ENCODE data around the gene TMEM86A. TPM values are rescaled to one million over a fixed set of nuclear protein-coding genes. Genes with fewer than 3 reads are reported as not detected.

The TMEM86A gene
- total and polyA plus RNA-seq, 2 of the 8 experiments (the other 6 are each of a cell fraction or from before 2014, with no cell fraction given), result 1.5 to 1.7 TPM

GRCh38 chr11:18749681-18750319 is 51.2 kb downstream of the TMEM86A start:
- DNase-seq (ENCODE audit: low read depth in 1 of 2, low spot score in 2 of 2), result no peak
- Histone ChIP-seq H3K79me1 (ENCODE audit: low read depth, low read length) (no peaks in the 10 kb centered on the region), H4K20me1 (replicated peaks in 1 of 2; ENCODE audit: control insufficient read depth in 1 of 2, insufficient read depth in 2 of 2, low read length in 2 of 2) (no peaks in the 10 kb centered on the region), H2BK15ac (ENCODE audit: low read length) (0 out of 2 replicates have a peak overlapping the region, but pooled peaks have one; percentile 6), H2AK5ac (ENCODE audit: low read depth, low read length) (no peak overlapping the region), H3K4me1 (replicated peaks in 1 of 4; ENCODE audit: control insufficient read depth in 3 of 4, insufficient read depth in 4 of 4, low read length in 3 of 4) (peaks cover 0 to 8% (median 4%) of the 10 kb centered on the region in 4 experiments; a peak in 4 of 7 replicates), H3K9ac (replicated peaks in 1 of 4; ENCODE audit: extremely low read depth in 1 of 4, low read depth in 3 of 4, low read length in 3 of 4) (no peak overlapping the region), H3K27me3 (replicated peaks in 1 of 4; ENCODE audit: control insufficient read depth in 3 of 4, extremely low read depth in 1 of 4, insufficient read depth in 3 of 4, low read length in 3 of 4) (no peaks in the 10 kb centered on the region), H4K91ac (replicated peaks; ENCODE audit: insufficient read length, low read length) (no peak overlapping the region), H3K14ac (ENCODE audit: insufficient read length) (no peak overlapping the region), H2BK20ac (ENCODE audit: low read length) (no peak overlapping the region), H3K18ac (ENCODE audit: extremely low read depth, low read length) (peak overlapping the region; percentile 72; the same call in 1 of the 2 replicates), H3K23ac (ENCODE audit: insufficient read length) (no peak overlapping the region), H3K36me3 (ENCODE audit: control insufficient read depth in 2 of 4, insufficient read depth in 4 of 4, low read length in 3 of 4) (no peaks in the 10 kb centered on the region), H3K23me2 (ENCODE audit: low read depth, low read length) (no peaks in the 10 kb centered on the region), H4K5ac (ENCODE audit: insufficient read length, low read depth, low read length) (no peak overlapping the region), H3K4ac (replicated peaks; ENCODE audit: insufficient read length, low read depth, low read length) (no peak overlapping the region), H2AFZ (ENCODE audit: low read length) (no peak overlapping the region), H3K4me2 (ENCODE audit: insufficient read depth in 1 of 2, low read depth in 2 of 2, low read length in 2 of 2) (no peak overlapping the region), H3K56ac (replicated peaks; ENCODE audit: insufficient read length, low read depth, low read length) (no peak overlapping the region), H3K79me2 (ENCODE audit: control insufficient read depth in 1 of 2, insufficient read depth in 2 of 2, low read length in 2 of 2) (no peaks in the 10 kb centered on the region), H2BK12ac (ENCODE audit: low read depth, low read length) (no peak overlapping the region), H3K9me3 (ENCODE audit: insufficient read depth in 2 of 2, low read depth in 1 of 2, low read length in 1 of 2) (no peaks in the 10 kb centered on the region), H4K8ac (ENCODE audit: extremely low read depth, insufficient read depth, low read length) (peak overlapping the region; percentile 77; the same call in 1 of the 2 replicates), H2BK120ac (replicated peaks; ENCODE audit: low read depth, low read length) (no peak overlapping the region), H3K4me3 (ENCODE audit: extremely low read depth in 1 of 4, insufficient read depth in 2 of 4, low read depth in 3 of 4, low read length in 4 of 4) (no peak overlapping the region), H3K27ac (ENCODE audit: low read depth, low read length) (no peak overlapping the region), H2BK5ac (ENCODE audit: low read depth, low read length) (no peak overlapping the region)
- 74% methylated on average over 12 of the region's 12 CpGs; no CpG with 5 or more reads in 1 of the 2 experiments for WGBS, 2 experiments (ENCODE audit: extremely low coverage in 1 of 2, insufficient coverage in 1 of 2, insufficient read length in 1 of 2, insufficient replicate concordance in 2 of 2, low coverage in 1 of 2, low lambda C conversion rate in 2 of 2, missing lambda C conversion rate in 1 of 2)
- no peak for TF ChIP-seq ATF2 (IDR thresholded peaks at IDR 0.05; ENCODE audit: low read length)
- peak; percentile 68; the same call in 1 of the 2 replicates for TF ChIP-seq JUND (IDR thresholded peaks at IDR 0.05; ENCODE audit: low read length)
- no peak for TF ChIP-seq SIN3A (conservative IDR thresholded peaks at IDR 0.05 in 1 of 2, IDR thresholded peaks at IDR 0.05 in 1 of 2; ENCODE audit: low read depth in 1 of 2, low read length in 2 of 2)
- no peak for TF ChIP-seq ATF3 (IDR thresholded peaks at IDR 0.05; ENCODE audit: insufficient read depth, low read depth, low read length)
- no peak for TF ChIP-seq SAP30 (IDR thresholded peaks at IDR 0.05; ENCODE audit: insufficient read depth, insufficient replicate concordance, low read length)
- FAIRE-seq, result no peak
- ChIA-PET POLR2A (ENCODE audit: partially characterized antibody) (interaction anchor here (1.0 to 1.4 kb wide), 2 partner anchors 22 to 48 kb away, joined by 3 to 5 read pairs; no protein-coding TSS in a partner anchor), CTCF (ENCODE audit: partially characterized antibody) (interaction anchor here (1.0 to 4.0 kb wide), 12 partner anchors 10 to 29 kb away, joined by 3 to 27 read pairs (median 7); no protein-coding TSS in a partner anchor)
